Progenitor cell of endocrine pancreas (in vitro differentiated cells): ENCODE data around the gene TOLLIP. TPM values are rescaled to one million over a fixed set of nuclear protein-coding genes. Genes with fewer than 3 reads are reported as not detected.
"Not testable (repeated sequence)": the region's sequence is repeated elsewhere in the genome, so short reads cannot be mapped to it uniquely, and the experiment has no call there.

Source experiments
- DNase-seq: peaks from one replicate; pipeline ENCODE4 v3.0.0; 2021; ENCODE audit warnings: low spot score; ENCODE audit not compliant: unreplicated experiment
- H3K27ac Mint-ChIP-seq: 2 replicates; pipeline ENCODE4 v1.8.0; 2021; ENCODE audit warnings: mild to moderate bottlenecking, moderate library complexity, mixed read lengths
- H3K27me3 Mint-ChIP-seq: 2 replicates; pipeline ENCODE4 v1.8.0; 2021; ENCODE audit warnings: mixed read lengths
- H3K36me3 Mint-ChIP-seq: 2 replicates; pipeline ENCODE4 v1.8.0; 2022; ENCODE audit warnings: mixed read lengths; ENCODE audit not compliant: insufficient read depth
- H3K4me1 Mint-ChIP-seq: 2 replicates; pipeline ENCODE4 v1.8.0; 2021; ENCODE audit warnings: low read depth, mixed read lengths
- H3K4me3 Mint-ChIP-seq: 2 replicates; pipeline ENCODE4 v1.8.0; 2021; ENCODE audit warnings: low read depth, mild to moderate bottlenecking, moderate library complexity, mixed read lengths
- H3K9me3 Mint-ChIP-seq: 2 replicates; pipeline ENCODE4 v1.8.0; 2021; ENCODE audit warnings: low read depth, mixed read lengths
- total RNA-seq: library from RNA; stranded (reverse); gene quantifications from 2 replicates; pipeline ENCODE4 v1.2.1, GENCODE V29; 2021
- TF ChIP-seq, protein P1 (sequence below): fragments of 200-600 bp; sonication (generic); IDR thresholded peaks from one replicate; pipeline ENCODE4 v1.5.0; 2021; ENCODE audit warnings: antibody characterized with exemption, mild to moderate bottlenecking; ENCODE audit not compliant: unreplicated experiment

TOLLIP gene
- total RNA-seq, 1 donor from 2014 or later: 44.4 TPM

DNA sequence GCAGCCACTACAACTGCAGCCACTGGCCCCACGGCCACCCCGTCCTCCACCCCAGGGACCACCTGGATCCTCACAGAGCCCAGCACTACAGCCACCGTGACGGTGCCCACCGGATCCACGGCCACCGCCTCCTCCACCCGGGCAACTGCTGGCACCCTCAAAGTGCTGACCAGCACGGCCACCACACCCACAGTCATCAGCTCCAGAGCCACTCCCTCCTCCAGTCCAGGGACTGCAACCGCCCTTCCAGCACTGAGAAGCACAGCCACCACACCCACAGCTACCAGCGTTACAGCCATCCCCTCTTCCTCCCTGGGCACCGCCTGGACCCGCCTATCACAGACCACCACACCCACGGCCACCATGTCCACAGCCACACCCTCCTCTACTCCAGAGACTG lies 63.1 kb downstream of the TOLLIP start:
- DNase-seq, H3K27me3 Mint-ChIP-seq, H3K4me3 Mint-ChIP-seq, H3K27ac Mint-ChIP-seq, H3K9me3 Mint-ChIP-seq, H3K4me1 Mint-ChIP-seq, H3K36me3 Mint-ChIP-seq: not testable (repeated sequence)

DNA sequence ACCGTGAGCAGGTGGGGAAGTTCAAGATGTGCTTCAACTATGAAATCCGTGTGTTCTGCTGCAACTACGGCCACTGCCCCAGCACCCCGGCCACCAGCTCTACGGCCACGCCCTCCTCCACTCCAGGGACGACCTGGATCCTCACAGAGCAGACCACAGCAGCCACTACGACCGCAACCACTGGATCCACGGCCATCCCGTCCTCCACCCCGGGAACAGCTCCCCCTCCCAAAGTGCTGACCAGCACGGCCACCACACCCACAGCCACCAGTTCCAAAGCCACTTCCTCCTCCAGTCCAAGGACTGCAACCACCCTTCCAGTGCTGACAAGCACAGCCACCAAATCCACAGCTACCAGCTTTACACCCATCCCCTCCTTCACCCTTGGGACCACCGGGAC lies 63.7 kb downstream of the TOLLIP start:
- H3K27ac Mint-ChIP-seq, H3K4me1 Mint-ChIP-seq, DNase-seq, H3K9me3 Mint-ChIP-seq, H3K36me3 Mint-ChIP-seq, H3K27me3 Mint-ChIP-seq, H3K4me3 Mint-ChIP-seq: not testable (repeated sequence)

- DNase-seq, H3K27me3 Mint-ChIP-seq, H3K4me1 Mint-ChIP-seq, H3K27ac Mint-ChIP-seq, H3K4me3 Mint-ChIP-seq, H3K9me3 Mint-ChIP-seq, H3K36me3 Mint-ChIP-seq: not testable (repeated sequence)
These were observed 64.9 kb downstream of the TOLLIP start for GRCh38 chr11:1244557-1244956.

GRCh38 chr11:1243521-1243920 lies 65.9 kb downstream of the TOLLIP start:
- not testable (repeated sequence) for H3K4me3 Mint-ChIP-seq, H3K9me3 Mint-ChIP-seq

DNA sequence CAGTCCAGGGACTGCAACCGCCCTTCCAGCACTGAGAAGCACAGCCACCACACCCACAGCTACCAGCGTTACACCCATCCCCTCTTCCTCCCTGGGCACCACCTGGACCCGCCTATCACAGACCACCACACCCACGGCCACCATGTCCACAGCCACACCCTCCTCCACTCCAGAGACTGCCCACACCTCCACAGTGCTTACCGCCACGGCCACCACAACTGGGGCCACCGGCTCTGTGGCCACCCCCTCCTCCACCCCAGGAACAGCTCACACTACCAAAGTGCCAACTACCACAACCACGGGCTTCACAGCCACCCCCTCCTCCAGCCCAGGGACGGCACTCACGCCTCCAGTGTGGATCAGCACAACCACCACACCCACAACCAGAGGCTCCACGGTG lies 66.7 kb downstream of the TOLLIP start:
- not testable (repeated sequence) for H3K27ac Mint-ChIP-seq, H3K4me3 Mint-ChIP-seq, H3K4me1 Mint-ChIP-seq, H3K9me3 Mint-ChIP-seq, H3K36me3 Mint-ChIP-seq, DNase-seq, H3K27me3 Mint-ChIP-seq

More at GRCh38 chr11:1243521-1243920, 65.9 kb downstream of the TOLLIP start:
- H3K4me1 Mint-ChIP-seq, H3K36me3 Mint-ChIP-seq, H3K27me3 Mint-ChIP-seq, H3K27ac Mint-ChIP-seq, DNase-seq: not testable (repeated sequence)

DNA sequence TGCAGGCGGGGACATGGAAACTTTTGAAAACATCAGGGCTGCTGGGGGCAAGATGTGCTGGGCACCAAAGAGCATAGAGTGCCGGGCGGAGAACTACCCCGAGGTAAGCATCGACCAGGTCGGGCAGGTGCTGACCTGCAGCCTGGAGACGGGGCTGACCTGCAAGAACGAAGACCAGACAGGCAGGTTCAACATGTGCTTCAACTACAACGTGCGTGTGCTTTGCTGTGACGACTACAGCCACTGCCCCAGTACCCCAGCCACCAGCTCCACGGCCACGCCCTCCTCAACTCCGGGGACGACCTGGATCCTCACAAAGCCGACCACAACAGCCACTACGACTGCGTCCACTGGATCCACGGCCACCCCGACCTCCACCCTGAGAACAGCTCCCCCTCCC lies 67.1 kb downstream of the TOLLIP start:
- no peak overlapping the region for H3K4me3 Mint-ChIP-seq
- H3K9me3 Mint-ChIP-seq: no peaks in the 10 kb centered on the region
- DNase-seq: no peak
- H3K4me1 Mint-ChIP-seq: no peaks in the 10 kb centered on the region
- TF ChIP-seq, protein P1, sequence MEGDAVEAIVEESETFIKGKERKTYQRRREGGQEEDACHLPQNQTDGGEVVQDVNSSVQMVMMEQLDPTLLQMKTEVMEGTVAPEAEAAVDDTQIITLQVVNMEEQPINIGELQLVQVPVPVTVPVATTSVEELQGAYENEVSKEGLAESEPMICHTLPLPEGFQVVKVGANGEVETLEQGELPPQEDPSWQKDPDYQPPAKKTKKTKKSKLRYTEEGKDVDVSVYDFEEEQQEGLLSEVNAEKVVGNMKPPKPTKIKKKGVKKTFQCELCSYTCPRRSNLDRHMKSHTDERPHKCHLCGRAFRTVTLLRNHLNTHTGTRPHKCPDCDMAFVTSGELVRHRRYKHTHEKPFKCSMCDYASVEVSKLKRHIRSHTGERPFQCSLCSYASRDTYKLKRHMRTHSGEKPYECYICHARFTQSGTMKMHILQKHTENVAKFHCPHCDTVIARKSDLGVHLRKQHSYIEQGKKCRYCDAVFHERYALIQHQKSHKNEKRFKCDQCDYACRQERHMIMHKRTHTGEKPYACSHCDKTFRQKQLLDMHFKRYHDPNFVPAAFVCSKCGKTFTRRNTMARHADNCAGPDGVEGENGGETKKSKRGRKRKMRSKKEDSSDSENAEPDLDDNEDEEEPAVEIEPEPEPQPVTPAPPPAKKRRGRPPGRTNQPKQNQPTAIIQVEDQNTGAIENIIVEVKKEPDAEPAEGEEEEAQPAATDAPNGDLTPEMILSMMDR: no peak
- H3K36me3 Mint-ChIP-seq: no peaks in the 10 kb centered on the region
- no peak overlapping the region for H3K27ac Mint-ChIP-seq
- peaks cover 3% of the 10 kb centered on the region for H3K27me3 Mint-ChIP-seq

DNA sequence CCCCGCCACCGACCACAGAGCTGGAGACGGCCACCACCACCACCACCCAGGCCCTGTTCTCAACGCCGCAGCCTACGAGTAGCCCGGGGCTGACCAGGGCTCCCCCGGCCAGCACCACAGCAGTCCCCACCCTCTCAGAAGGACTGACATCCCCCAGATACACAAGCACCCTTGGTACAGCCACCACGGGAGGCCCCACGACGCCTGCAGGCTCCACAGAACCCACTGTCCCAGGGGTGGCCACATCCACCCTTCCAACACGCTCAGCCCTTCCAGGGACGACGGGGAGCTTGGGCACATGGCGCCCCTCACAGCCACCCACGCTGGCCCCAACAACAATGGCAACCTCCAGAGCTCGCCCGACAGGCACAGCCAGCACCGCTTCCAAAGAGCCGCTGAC lies 67.7 kb downstream of the TOLLIP start:
- Mint-ChIP-seq H3K27me3 (peaks cover 3% of the 10 kb centered on the region), H3K36me3 (no peaks in the 10 kb centered on the region), H3K27ac (no peak overlapping the region), H3K9me3 (no peaks in the 10 kb centered on the region), H3K4me1 (no peaks in the 10 kb centered on the region), H3K4me3 (no peak overlapping the region)
- TF ChIP-seq, protein P1: no peak
- no peak for DNase-seq

DNA sequence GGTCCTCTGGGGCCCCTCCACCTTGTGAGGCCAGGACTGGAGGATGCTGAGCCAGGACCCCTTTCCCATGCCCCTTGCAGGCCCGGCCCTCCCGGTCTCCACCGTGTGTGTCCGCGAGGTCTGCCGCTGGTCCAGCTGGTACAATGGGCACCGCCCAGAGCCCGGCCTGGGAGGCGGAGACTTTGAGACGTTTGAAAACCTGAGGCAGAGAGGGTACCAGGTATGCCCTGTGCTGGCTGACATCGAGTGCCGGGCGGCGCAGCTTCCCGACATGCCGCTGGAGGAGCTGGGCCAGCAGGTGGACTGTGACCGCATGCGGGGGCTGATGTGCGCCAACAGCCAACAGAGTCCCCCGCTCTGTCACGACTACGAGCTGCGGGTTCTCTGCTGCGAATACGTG lies 68.7 kb downstream of the TOLLIP start:
- Mint-ChIP-seq H3K27me3 (peaks cover 3% of the 10 kb centered on the region), H3K4me3 (no peak overlapping the region), H3K27ac (no peak overlapping the region), H3K9me3 (no peaks in the 10 kb centered on the region), H3K4me1 (no peaks in the 10 kb centered on the region), H3K36me3 (no peaks in the 10 kb centered on the region)
- TF ChIP-seq, protein P1: no peak
- DNase-seq: no peak
